ENCODE measurements around the gene ADAMTSL1.

The ADAMTSL1 gene

DNA sequence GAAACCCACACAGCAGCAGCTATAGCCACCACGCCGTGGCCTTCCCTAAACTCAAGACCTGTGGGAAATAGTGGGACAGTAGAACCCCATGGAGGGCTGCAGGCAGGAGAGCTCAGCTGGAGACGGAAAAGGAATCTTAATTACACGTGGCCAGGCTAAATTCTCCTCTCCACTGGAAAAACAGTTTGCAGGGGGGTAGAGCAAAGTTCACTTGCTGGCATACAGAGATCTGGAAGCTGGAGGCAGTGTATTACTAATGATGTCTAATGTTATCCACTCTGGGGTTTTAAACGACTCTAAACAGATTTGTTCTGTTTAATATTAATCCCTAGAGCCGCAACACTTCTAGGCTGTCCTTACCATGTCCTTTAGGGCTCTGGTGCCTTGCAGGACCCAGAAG, 302.0 kb downstream of the ADAMTSL1 start:
- DNase-seq (ENCODE audit: low read depth in 2 of 2) = no peak

DNA sequence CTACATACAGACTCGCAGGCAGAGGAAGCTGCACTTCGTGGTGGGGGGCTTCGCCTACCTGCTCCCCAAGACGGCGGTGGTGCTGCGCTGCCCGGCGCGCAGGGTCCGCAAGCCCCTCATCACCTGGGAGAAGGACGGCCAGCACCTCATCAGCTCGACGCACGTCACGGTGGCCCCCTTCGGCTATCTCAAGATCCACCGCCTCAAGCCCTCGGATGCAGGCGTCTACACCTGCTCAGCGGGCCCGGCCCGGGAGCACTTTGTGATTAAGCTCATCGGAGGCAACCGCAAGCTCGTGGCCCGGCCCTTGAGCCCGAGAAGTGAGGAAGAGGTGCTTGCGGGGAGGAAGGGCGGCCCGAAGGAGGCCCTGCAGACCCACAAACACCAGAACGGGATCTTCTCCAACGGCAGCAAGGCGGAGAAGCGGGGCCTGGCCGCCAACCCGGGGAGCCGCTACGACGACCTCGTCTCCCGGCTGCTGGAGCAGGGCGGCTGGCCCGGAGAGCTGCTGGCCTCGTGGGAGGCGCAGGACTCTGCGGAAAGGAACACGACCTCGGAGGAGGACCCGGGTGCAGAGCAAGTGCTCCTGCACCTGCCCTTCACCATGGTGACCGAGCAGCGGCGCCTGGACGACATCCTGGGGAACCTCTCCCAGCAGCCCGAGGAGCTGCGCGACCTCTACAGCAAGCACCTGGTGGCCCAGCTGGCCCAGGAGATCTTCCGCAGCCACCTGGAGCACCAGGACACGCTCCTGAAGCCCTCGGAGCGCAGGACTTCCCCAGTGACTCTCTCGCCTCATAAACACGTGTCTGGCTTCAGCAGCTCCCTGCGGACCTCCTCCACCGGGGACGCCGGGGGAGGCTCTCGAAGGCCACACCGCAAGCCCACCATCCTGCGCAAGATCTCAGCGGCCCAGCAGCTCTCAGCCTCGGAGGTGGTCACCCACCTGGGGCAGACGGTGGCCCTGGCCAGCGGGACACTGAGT, 303.2 kb downstream of the ADAMTSL1 start:
- no peak for DNase-seq (ENCODE audit: low read depth in 2 of 2)

- no peak for DNase-seq (ENCODE audit: low read depth in 2 of 2)
Measured at GRCh38 chr9:18778147-18778546, 304.2 kb downstream of the ADAMTSL1 start.

GRCh38 chr9:18778846-18779245, 304.9 kb downstream of the ADAMTSL1 start:
- DNase-seq (ENCODE audit: low read depth in 2 of 2) = no peak

GRCh38 chr9:18783909-18784308, 310.0 kb downstream of the ADAMTSL1 start:
- no peak for DNase-seq (ENCODE audit: low read depth in 2 of 2)

GRCh38 chr9:18785604-18786003, 311.7 kb downstream of the ADAMTSL1 start:
- DNase-seq (ENCODE audit: low read depth in 2 of 2) = no peak

GRCh38 chr9:18786196-18786595, 312.2 kb downstream of the ADAMTSL1 start:
- no peak for DNase-seq (ENCODE audit: low read depth in 2 of 2)

DNA sequence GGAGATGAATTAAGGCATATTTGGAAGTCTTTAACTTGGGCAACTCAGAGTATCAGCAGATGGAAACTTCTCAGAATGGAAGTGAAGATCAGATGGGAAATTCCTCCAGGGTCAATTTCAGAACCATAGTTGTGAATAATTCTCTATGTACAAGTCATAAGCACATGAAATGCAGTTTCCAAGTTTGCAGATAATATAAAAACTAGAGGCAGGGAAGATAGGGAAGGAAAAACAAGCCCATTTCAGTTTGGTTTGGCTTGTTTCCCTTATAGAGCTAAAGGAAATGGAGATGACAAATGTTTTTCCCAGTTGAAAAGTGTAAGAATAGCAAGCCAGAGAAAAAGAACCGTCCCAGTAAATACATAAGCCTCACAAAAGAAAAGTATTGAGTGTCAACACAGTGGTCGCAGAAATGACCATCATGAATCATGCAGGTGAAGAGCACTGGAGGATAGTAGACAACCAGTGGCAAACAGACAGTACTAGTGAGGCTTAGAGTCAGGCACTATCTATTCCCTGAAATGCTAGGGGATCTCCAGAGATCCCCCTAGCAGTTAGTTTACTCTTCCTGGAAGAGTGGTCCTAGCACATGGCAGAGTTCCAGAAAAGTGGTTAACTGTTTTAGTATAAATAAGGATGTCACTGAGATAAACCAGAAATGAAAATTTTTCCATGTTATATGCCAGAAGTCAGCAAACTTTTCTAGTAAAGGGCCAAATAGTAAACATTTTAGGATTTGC, 313.1 kb downstream of the ADAMTSL1 start:
- no peak for DNase-seq (ENCODE audit: low read depth in 2 of 2)

DNA sequence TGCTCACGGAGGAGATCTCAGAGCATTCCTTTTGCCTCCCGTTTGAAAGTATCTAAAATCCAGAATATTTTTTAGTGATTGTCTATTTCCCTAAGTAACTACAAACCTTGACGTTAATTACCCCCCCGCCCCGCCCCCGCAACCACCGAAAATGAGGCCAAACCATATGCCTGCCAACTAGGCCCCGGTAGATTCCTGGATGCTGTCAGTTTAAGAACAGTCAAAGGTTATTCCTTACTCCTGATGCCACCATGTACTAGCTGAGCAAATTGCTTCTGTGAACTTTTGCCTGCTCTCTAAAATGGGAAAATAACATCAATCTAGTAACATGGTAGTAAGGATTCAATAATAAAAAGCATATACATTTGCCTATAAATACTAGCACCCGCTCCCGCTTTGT, 314.3 kb downstream of the ADAMTSL1 start:
- no peak for DNase-seq (ENCODE audit: low read depth in 2 of 2)

GRCh38 chr9:18791074-18791473, 317.1 kb downstream of the ADAMTSL1 start:
- no peak for DNase-seq (ENCODE audit: low read depth in 2 of 2)

DNA sequence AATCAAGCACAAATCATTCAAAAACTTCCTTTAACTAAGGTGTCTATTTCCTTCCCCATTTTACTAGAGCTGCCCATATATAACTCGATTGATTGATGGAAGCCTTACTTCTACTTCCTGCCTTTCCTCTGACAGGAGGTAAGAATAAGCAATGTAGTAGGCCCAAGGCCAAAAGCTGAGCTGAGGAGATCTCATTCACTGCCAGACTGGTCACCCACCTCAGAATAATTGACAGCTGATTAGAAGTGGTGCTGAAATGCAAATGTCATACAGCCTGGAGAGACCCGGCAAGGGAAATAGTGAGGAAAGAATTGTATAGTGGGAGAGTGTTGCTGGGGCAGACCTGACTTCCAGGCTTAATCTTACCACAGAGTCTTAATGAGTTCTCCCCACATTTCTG, 319.2 kb downstream of the ADAMTSL1 start:
- DNase-seq (ENCODE audit: low read depth in 2 of 2) = no peak

DNA sequence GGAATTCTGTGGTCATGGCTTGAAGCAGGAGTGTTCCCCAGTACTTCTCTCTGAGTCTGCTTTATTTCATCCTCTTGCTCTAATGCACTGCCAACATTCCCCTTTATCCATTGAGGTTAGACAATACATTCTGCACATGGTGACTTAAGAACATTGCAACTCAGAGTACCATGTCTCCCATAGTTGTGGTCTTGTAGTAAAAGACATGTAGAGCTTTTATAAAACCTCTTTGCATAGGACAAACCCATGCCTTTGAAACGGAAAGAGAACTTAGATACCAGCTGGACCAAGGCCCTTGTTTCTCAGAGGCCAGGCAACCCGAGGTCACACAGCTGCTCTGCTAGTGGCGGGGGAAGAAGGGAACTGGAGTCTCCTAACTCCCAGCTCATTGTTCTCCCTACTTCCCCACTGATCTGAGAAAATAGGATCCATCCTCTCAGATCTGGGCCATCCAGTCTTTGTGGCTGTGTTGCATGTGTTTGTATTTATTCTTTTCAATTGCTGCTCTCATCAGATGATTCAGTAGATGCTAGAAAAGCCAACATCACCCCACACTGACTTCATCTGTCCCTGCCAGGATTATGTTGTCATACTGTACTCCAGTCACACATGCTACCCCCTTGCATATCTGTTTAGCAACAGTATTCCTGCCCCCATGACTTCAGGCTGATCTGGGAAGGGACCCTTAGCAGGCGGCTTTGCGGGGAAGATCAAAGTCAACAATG, 322.2 kb downstream of the ADAMTSL1 start:
- no peak for DNase-seq (ENCODE audit: low read depth in 2 of 2)

DNA sequence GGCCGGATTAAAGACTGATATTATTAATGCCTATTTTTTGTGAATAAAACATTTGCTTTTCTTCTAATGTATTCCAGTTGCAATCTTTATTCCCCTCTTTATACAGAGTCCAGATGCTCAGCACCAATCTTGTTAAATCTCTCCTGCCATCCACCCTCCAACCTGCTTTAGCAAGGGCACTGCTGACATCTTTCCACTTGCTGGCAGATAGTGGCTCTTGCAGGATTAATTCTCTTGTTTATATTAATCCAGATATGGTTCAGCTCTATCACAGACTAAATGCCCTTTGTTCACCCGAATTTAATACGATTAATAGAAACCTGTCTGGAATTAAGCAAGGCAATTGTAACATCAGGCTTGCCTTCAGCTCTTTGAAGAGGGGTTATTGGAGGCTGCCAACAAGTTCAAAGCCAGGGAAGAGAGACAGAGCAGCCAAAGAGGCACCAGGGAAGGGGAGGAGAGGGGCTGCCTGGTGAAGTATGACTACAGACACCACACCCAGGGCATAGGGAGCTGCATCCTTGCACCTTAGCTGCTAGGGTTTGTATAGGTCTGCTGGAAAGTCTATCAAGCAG, 322.8 kb downstream of the ADAMTSL1 start:
- no peak for DNase-seq (ENCODE audit: low read depth in 2 of 2)

DNA sequence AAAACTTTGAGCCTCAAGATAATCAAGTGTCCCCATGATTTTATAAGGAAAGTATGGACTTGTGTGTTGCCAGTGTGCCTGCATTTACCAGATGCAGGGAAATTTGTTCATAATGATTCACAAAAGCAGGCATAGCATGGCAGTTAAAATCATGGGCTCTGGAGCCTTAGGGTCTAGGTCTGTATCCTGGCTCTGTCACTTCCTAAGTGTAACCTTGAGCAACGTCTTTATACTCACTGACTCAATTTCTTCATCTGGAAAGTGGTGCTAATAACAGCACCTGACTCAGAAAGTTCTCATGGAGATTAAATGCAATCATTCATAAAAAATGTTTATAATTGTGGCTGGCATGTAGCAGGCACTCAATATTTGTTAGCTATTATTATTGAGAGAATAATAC, 324.2 kb downstream of the ADAMTSL1 start:
- DNase-seq (ENCODE audit: low read depth in 2 of 2) = no peak

GRCh38 chr9:18798508-18799290, 324.7 kb downstream of the ADAMTSL1 start:
- DNase-seq (ENCODE audit: low read depth in 2 of 2) = no peak

GRCh38 chr9:18799428-18799827, 325.5 kb downstream of the ADAMTSL1 start:
- DNase-seq (ENCODE audit: low read depth in 2 of 2) = no peak

GRCh38 chr9:18800579-18800978, 326.6 kb downstream of the ADAMTSL1 start:
- DNase-seq (ENCODE audit: low read depth in 2 of 2) = no peak

GRCh38 chr9:18805386-18805785, 331.4 kb downstream of the ADAMTSL1 start:
- no peak for DNase-seq (ENCODE audit: low read depth in 2 of 2)

- no peak for DNase-seq (ENCODE audit: low read depth in 2 of 2)
Measured at GRCh38 chr9:18806232-18807080, 332.5 kb downstream of the ADAMTSL1 start.

GRCh38 chr9:18810581-18810980, 336.6 kb downstream of the ADAMTSL1 start:
- DNase-seq (ENCODE audit: low read depth in 2 of 2) = no peak

Measured in stimulated activated CD8-positive, alpha-beta memory T cell treated with anti-CD3 and anti-CD28 coated beads, Interleukin-15, amount 100 ng/mL, for 4 hours (primary cell).